Measurements from ENCODE around the gene AGAP5. TPM values are rescaled to one million over a fixed set of nuclear protein-coding genes. Genes with fewer than 3 reads are reported as not detected.

Gene AGAP5
- total RNA-seq, 2 experiments from 2014 or later = 8.8 to 9.8 TPM

DNA sequence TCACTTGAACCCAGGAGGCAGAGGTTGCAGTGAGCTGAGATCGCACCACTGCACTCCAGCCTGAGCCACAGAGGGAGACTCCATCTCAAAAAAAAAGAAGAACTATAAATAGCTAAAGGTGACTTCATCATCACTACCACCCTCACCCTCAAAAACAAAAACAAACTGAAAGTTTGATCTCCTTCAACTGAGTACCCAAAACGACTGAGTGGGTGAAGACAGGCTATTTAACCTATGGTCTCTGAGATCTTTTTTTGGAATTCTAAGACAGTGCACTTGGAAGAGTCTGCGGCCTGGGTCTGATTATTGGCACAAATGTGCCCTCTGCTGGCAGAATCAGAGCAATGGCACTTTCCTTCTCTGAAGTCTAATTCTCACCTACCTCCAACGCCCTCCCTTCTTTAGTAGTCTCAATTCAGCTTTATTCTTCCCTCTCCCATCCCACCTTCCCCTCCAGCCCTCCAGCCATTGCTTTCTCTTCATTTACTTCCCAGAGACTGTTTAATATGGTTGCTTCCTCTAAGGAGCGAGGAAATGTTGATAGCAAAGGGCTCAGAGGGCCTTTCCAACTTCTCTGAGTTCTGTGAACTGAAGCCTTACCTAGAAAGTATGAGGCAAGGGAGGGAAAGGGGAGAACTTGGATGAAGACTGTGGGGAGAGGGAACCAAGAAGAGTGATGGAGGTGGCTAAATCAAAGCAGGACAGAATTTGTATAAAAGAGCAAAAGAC, 53.7 kb downstream of the AGAP5 start:
- CTCF ChIA-PET = interaction anchor here (0.6 to 9.2 kb wide), 44 partner anchors 9 to 391 kb away, joined by 3 to 143 read pairs (median 4); partner anchors contain the start of gene USP54
- no peaks in the 10 kb centered on the region for H3K27me3 Mint-ChIP-seq
- no peaks in the 10 kb centered on the region for H3K9me3 Mint-ChIP-seq
- ATAC-seq = peak; percentile 77
- POLR2A ChIA-PET = interaction anchor here (0.5 to 1.1 kb wide), 5 partner anchors 18 to 285 kb away, joined by 3 read pairs; partner anchors contain the start of gene CFAP70
- DNase-seq = peak; percentile 55
- no peaks in the 10 kb centered on the region for H3K36me3 Mint-ChIP-seq (ENCODE audit: low read depth)
- TF ChIP-seq, protein P1, sequence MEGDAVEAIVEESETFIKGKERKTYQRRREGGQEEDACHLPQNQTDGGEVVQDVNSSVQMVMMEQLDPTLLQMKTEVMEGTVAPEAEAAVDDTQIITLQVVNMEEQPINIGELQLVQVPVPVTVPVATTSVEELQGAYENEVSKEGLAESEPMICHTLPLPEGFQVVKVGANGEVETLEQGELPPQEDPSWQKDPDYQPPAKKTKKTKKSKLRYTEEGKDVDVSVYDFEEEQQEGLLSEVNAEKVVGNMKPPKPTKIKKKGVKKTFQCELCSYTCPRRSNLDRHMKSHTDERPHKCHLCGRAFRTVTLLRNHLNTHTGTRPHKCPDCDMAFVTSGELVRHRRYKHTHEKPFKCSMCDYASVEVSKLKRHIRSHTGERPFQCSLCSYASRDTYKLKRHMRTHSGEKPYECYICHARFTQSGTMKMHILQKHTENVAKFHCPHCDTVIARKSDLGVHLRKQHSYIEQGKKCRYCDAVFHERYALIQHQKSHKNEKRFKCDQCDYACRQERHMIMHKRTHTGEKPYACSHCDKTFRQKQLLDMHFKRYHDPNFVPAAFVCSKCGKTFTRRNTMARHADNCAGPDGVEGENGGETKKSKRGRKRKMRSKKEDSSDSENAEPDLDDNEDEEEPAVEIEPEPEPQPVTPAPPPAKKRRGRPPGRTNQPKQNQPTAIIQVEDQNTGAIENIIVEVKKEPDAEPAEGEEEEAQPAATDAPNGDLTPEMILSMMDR (IDR thresholded peaks at IDR 0.05) = peak; percentile 98
- no peak overlapping the region for H3K4me3 Mint-ChIP-seq
- H3K27ac Mint-ChIP-seq = peak overlapping the region; percentile 8
- peaks cover 15% of the 10 kb centered on the region for H3K4me1 Mint-ChIP-seq (ENCODE audit: low read depth)
- intact Hi-C loops (cut with micrococcal nuclease) = loop anchor here (1.0 kb wide), 1 partner anchor 115 kb away; no protein-coding TSS in a partner anchor

DNA sequence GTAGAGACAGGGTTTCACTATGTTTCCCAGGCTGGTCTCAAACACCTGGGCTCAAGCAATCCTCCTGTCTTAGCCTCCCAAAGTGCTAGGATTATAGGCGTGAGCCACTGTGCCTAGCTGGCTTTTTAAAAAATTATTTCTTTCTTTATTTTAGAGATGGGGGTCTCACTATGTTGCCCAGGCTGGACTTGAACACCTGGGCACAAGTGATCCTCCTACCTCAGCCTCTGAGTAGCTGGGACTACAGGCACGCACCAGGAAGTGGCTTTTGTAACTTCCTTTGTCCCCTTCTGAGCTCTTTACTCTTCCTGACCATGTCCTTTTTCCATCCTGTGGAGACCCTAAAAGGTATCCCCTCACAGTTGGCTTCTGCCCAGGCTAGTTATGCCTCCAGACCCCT, 54.5 kb downstream of the AGAP5 start:
- peaks cover 15% of the 10 kb centered on the region for H3K4me1 Mint-ChIP-seq (ENCODE audit: low read depth)
- CTCF ChIA-PET = interaction anchor here (0.6 to 9.2 kb wide), 35 partner anchors 8 to 473 kb away, joined by 3 to 143 read pairs (median 4); partner anchors contain the start of gene USP54
- H3K27me3 Mint-ChIP-seq = no peaks in the 10 kb centered on the region
- no peaks in the 10 kb centered on the region for H3K36me3 Mint-ChIP-seq (ENCODE audit: low read depth)
- H3K9me3 Mint-ChIP-seq = no peaks in the 10 kb centered on the region
- ATAC-seq = no peak
- POLR2A ChIA-PET = interaction anchor here (0.8 to 1.1 kb wide), 2 partner anchors 17 to 284 kb away, joined by 3 read pairs; partner anchors contain the start of gene CFAP70
- TF ChIP-seq, protein P1 (IDR thresholded peaks at IDR 0.05) = no peak
- H3K27ac Mint-ChIP-seq = no peak overlapping the region
- DNase-seq = no peak
- intact Hi-C loops (cut with micrococcal nuclease) = no loop called here
- no peak overlapping the region for H3K4me3 Mint-ChIP-seq

DNA sequence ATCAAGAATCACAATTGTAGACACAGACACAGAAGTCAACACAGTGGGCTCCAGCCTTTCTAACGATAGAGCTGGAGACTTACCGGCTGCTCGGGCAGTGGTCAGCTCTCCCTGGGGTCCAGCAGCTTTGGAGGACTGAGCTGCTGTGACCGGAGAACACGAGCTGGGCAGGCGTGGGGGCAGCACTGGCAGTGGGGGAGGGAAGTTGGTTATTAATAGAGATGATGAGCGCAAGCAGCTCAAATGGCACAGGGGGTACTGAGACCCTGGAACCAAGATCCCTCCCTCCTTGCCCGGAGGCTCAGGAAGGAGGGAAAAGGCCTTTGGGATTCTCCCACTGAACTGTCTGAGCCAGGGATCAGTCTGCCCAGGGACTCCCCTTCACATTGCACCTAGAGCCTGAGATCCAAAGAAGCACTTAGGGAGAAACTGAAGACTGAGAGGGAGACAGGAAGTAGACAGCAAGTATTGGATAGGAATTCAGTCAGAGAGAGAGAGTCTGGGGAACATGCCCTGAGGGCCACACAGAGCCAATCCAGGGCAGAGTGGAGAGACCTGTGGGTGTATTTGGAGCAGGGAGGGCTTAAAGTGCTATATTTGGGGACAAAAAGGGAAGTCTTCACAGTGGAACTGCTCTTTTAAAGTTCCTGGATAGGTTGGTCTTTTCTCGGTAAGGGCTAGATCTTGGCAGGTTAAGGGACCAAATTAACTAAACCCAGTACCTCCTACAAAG, 56.4 kb downstream of the AGAP5 start, which contains the start of gene MYOZ1:
TSS of gene MYOZ1 (minus strand) at position 147 of the 733 bp plus-strand sequence. CDS start 1,457 bp downstream, outside the sequence.
- ATAC-seq (no peak), DNase-seq (no peak)
- H3K27me3 Mint-ChIP-seq = no peaks in the 10 kb centered on the region
- H3K27ac Mint-ChIP-seq = no peak within 1 kb of the TSS
- POLR2A ChIA-PET = no interaction called here
- H3K4me1 Mint-ChIP-seq (ENCODE audit: low read depth) = peaks cover 15% of the 10 kb centered on the region
- no peaks in the 10 kb centered on the region for H3K9me3 Mint-ChIP-seq
- intact Hi-C loops (cut with micrococcal nuclease) = no loop called here
- H3K4me3 Mint-ChIP-seq = no peak within 1 kb of the TSS
- CTCF ChIA-PET = interaction anchor here (2.9 to 9.2 kb wide), 2 partner anchors 112 kb away, joined by 11 to 143 read pairs; no protein-coding TSS in a partner anchor
- TF ChIP-seq, protein P1 (IDR thresholded peaks at IDR 0.05) = no peak
- no peaks in the 10 kb centered on the region for H3K36me3 Mint-ChIP-seq (ENCODE audit: low read depth)

DNA sequence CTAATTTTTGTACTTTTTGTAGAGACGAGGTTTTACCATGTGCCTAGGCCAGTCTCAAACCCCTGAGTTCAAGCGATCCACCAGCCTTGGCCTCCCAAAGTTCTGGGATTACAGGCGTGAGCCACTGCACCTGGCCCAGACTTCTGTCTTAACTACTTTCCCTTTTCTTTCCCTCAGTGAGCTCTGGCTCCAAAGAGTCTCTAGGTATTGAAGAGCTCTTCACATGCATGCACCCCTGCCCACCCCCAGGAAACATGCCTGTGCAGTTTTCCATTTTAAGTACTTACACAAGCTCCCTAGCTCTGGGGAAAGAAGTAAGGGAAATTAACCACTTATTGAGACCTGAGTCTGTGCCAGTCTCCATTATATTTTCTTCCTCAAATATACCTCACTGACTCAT, 58.6 kb downstream of the AGAP5 start:
- no peaks in the 10 kb centered on the region for H3K9me3 Mint-ChIP-seq
- ChIA-PET POLR2A (no interaction called here), CTCF (interaction anchor here (1.0 to 2.9 kb wide), 2 partner anchors 101 to 110 kb away, joined by 3 to 11 read pairs; no protein-coding TSS in a partner anchor)
- no peak for ATAC-seq
- intact Hi-C loops (cut with micrococcal nuclease) = no loop called here
- no peak for DNase-seq
- no peak overlapping the region for H3K4me3 Mint-ChIP-seq
- no peaks in the 10 kb centered on the region for H3K36me3 Mint-ChIP-seq (ENCODE audit: low read depth)
- TF ChIP-seq, protein P1 (IDR thresholded peaks at IDR 0.05) = no peak
- peaks cover 5% of the 10 kb centered on the region for H3K4me1 Mint-ChIP-seq (ENCODE audit: low read depth)
- H3K27me3 Mint-ChIP-seq = no peaks in the 10 kb centered on the region
- H3K27ac Mint-ChIP-seq = no peak overlapping the region
